GM18520 (cell line): ENCODE measurements around the gene RNFT2.

Experiments used
- ATAC-seq: cut with Tn5 transposase; IDR thresholded peaks from one replicate; pipeline ENCODE4 v1.9.1; 2021; ENCODE audit not compliant: unreplicated experiment

The RNFT2 gene

GRCh38 chr12:116901612-116902011, 163.5 kb downstream of the RNFT2 start:
- ATAC-seq: no peak
